ENCODE results near the gene FBXL7. TPM values are rescaled to one million over a fixed set of nuclear protein-coding genes. Genes with fewer than 3 reads are reported as not detected.

FBXL7 gene
- polyA plus RNA-seq, 1 donor (not counting 4 experiments of a cell fraction or from before 2014, with no cell fraction given), result 0.22 TPM

- Histone ChIP-seq H3K9ac (ENCODE audit: control insufficient read depth, extremely low read depth, insufficient read depth, low read length) (no peak overlapping the region), H3K36me3 (ENCODE audit: control insufficient read depth in 2 of 2, extremely low read depth in 1 of 2, insufficient read depth in 2 of 2, low read length in 2 of 2) (no peaks in the 10 kb centered on the region), H3K27me3 (ENCODE audit: control insufficient read depth, extremely low read depth, insufficient read depth, low read length) (no peaks in the 10 kb centered on the region), H3K4me3 (ENCODE audit: control insufficient read depth in 2 of 3, extremely low read depth in 1 of 3, insufficient read depth in 2 of 3, low read depth in 1 of 3, low read length in 3 of 3) (no peak overlapping the region), H2AFZ (ENCODE audit: control insufficient read depth, low read length) (no peak overlapping the region), H3K4me2 (ENCODE audit: control insufficient read depth, extremely low read depth, insufficient read depth, low read depth, low read length) (no peak overlapping the region), H3K9me1 (ENCODE audit: control insufficient read depth, extremely low read depth, insufficient read depth, low read length) (no peaks in the 10 kb centered on the region), H3K79me2 (ENCODE audit: control insufficient read depth, insufficient read depth, low read length) (no peaks in the 10 kb centered on the region), H3K4me1 (ENCODE audit: control insufficient read depth, extremely low read depth, insufficient read depth, low read length) (no peaks in the 10 kb centered on the region), H4K20me1 (ENCODE audit: control insufficient read depth, extremely low read depth, insufficient read depth, low read length) (no peaks in the 10 kb centered on the region), H3K9me3 (ENCODE audit: control insufficient read depth, low read depth, low read length) (no peaks in the 10 kb centered on the region), H3K27ac (ENCODE audit: control insufficient read depth, insufficient read depth, low read length) (no peak overlapping the region)
- DNase-seq (ENCODE audit: low read depth, low spot score) (no peak), FAIRE-seq (no peak)
- TF ChIP-seq EZH2 (IDR thresholded peaks at IDR 0.05; ENCODE audit: low read length) (no peak), CTCF (optimal IDR thresholded peaks at IDR 0.05 in 1 of 3, IDR thresholded peaks at IDR 0.05 in 1 of 3, conservative IDR thresholded peaks at IDR 0.05 in 1 of 3; ENCODE audit: extremely low read depth in 1 of 3, insufficient read depth in 2 of 3, low read length in 3 of 3) (no peak)
- dilution Hi-C loops (cut with MboI; ENCODE audit: extremely low pct_ligation_motif_present, low sequenced_read_pairs), result no loop called here
Measured at GRCh38 chr5:15819617-15820016, 319.6 kb downstream of the FBXL7 start.

- no peak overlapping the region for H2AFZ ChIP-seq (ENCODE audit: control insufficient read depth, low read length)
- H3K4me1 ChIP-seq (ENCODE audit: control insufficient read depth, extremely low read depth, insufficient read depth, low read length), result no peaks in the 10 kb centered on the region
- no peaks in the 10 kb centered on the region for H3K9me1 ChIP-seq (ENCODE audit: control insufficient read depth, extremely low read depth, insufficient read depth, low read length)
- H3K4me2 ChIP-seq (ENCODE audit: control insufficient read depth, extremely low read depth, insufficient read depth, low read depth, low read length), result no peak overlapping the region
- DNase-seq (ENCODE audit: low read depth, low spot score) (no peak), FAIRE-seq (no peak)
- H3K27ac ChIP-seq (ENCODE audit: control insufficient read depth, insufficient read depth, low read length), result no peak overlapping the region
- H3K9ac ChIP-seq (ENCODE audit: control insufficient read depth, extremely low read depth, insufficient read depth, low read length), result no peak overlapping the region
- H3K4me3 ChIP-seq (ENCODE audit: control insufficient read depth in 2 of 3, extremely low read depth in 1 of 3, insufficient read depth in 2 of 3, low read depth in 1 of 3, low read length in 3 of 3), result no peak overlapping the region
- H3K79me2 ChIP-seq (ENCODE audit: control insufficient read depth, insufficient read depth, low read length), result no peaks in the 10 kb centered on the region
- H4K20me1 ChIP-seq (ENCODE audit: control insufficient read depth, extremely low read depth, insufficient read depth, low read length), result no peaks in the 10 kb centered on the region
- H3K27me3 ChIP-seq (ENCODE audit: control insufficient read depth, extremely low read depth, insufficient read depth, low read length), result no peaks in the 10 kb centered on the region
- no peaks in the 10 kb centered on the region for H3K9me3 ChIP-seq (ENCODE audit: control insufficient read depth, low read depth, low read length)
- TF ChIP-seq EZH2 (IDR thresholded peaks at IDR 0.05; ENCODE audit: low read length) (no peak), CTCF (optimal IDR thresholded peaks at IDR 0.05 in 1 of 3, IDR thresholded peaks at IDR 0.05 in 1 of 3, conservative IDR thresholded peaks at IDR 0.05 in 1 of 3; ENCODE audit: extremely low read depth in 1 of 3, insufficient read depth in 2 of 3, low read length in 3 of 3) (no peak)
- dilution Hi-C loops (cut with MboI; ENCODE audit: extremely low pct_ligation_motif_present, low sequenced_read_pairs), result no loop called here
- H3K36me3 ChIP-seq (ENCODE audit: control insufficient read depth in 2 of 2, extremely low read depth in 1 of 2, insufficient read depth in 2 of 2, low read length in 2 of 2), result no peaks in the 10 kb centered on the region
Measured at GRCh38 chr5:15821506-15821905, 321.5 kb downstream of the FBXL7 start.
